Gastrocnemius medialis (tissue), 4 donors: ENCODE measurements around the gene RNF220.

Experiments
- CTCF ChIP-seq, 5 experiments: fragments of 450-650 bp in 3 of 5; fragments of 200-600 bp in 2 of 5; sonication (generic) in 2 of 5; IDR thresholded peaks in 4 of 5; conservative IDR thresholded peaks in 1 of 5; 1 replicate in 4 of 5; 2 replicates in 1 of 5; pipeline ENCODE4 v1.5.1; 2016 to 2019; ENCODE audit warnings: antibody characterized with exemption in 5 of 5, mild to moderate bottlenecking in 3 of 5, moderate library complexity in 3 of 5
- POLR2A ChIP-seq, 2 donors: fragments of 450-650 bp; IDR thresholded peaks; one replicate each; pipeline ENCODE4 v1.6.1; 2017; ENCODE audit warnings: antibody characterized with exemption in 2 of 2, mild to moderate bottlenecking in 2 of 2, moderate library complexity in 2 of 2

GRCh38 chr1:44537538-44537937, 132.5 kb downstream of the RNF220 start:
- TF ChIP-seq CTCF (IDR thresholded peaks at IDR 0.05 in 4 of 5, conservative IDR thresholded peaks at IDR 0.05 in 1 of 5): no peak
- TF ChIP-seq POLR2A (IDR thresholded peaks at IDR 0.05): no peak
